Hematopoietic multipotent progenitor cell treated with erythropoietin and hydrocortisone succinate and interleukin-3 and kit ligand, for 6 days (in vitro differentiated cells): ENCODE results near the gene KLHL6.

Experiments
- DNase-seq: peaks from one replicate; pipeline ENCODE4 v3.0.0-alpha.2; 2015

KLHL6 gene

GRCh38 chr3:183563536-183563874 is 8.0 kb upstream of the KLHL6 start:
- no peak for DNase-seq

- DNase-seq = peak; percentile 73
Measured at GRCh38 chr3:183560607-183561006, 5.1 kb upstream of the KLHL6 start.

- no peak for DNase-seq
Measured at GRCh38 chr3:183558495-183558894, 3.0 kb upstream of the KLHL6 start.

GRCh38 chr3:183556722-183557121 is 1.2 kb upstream of the KLHL6 start:
- DNase-seq = no peak

- DNase-seq = peak; percentile 70
Measured at GRCh38 chr3:183554377-183554776, 1.1 kb downstream of the KLHL6 start.

GRCh38 chr3:183553334-183554026 is 2.0 kb downstream of the KLHL6 start:
- peak; percentile 70 for DNase-seq

GRCh38 chr3:183551930-183552329 is 3.6 kb downstream of the KLHL6 start:
- peak; percentile 64 for DNase-seq

GRCh38 chr3:183548262-183548769 is 7.2 kb downstream of the KLHL6 start:
- DNase-seq = no peak

- DNase-seq = no peak
Measured at GRCh38 chr3:183546625-183547024, 8.9 kb downstream of the KLHL6 start.

GRCh38 chr3:183545708-183546107 is 9.8 kb downstream of the KLHL6 start:
- no peak for DNase-seq

GRCh38 chr3:183542355-183542754 is 13.2 kb downstream of the KLHL6 start:
- no peak for DNase-seq

GRCh38 chr3:183541738-183542137 is 13.8 kb downstream of the KLHL6 start:
- peak; percentile 62 for DNase-seq

GRCh38 chr3:183541235-183541655 is 14.3 kb downstream of the KLHL6 start:
- no peak for DNase-seq

- no peak for DNase-seq
Measured at GRCh38 chr3:183540501-183541234, 14.8 kb downstream of the KLHL6 start.

- peak; percentile 63 for DNase-seq
Measured at GRCh38 chr3:183539811-183540210, 15.7 kb downstream of the KLHL6 start.

GRCh38 chr3:183538486-183538885 is 17.0 kb downstream of the KLHL6 start:
- DNase-seq = peak; percentile 50

GRCh38 chr3:183537295-183537730 is 18.2 kb downstream of the KLHL6 start:
- DNase-seq = peak; percentile 65

GRCh38 chr3:183536238-183536880 is 19.1 kb downstream of the KLHL6 start:
- DNase-seq = no peak

- no peak for DNase-seq
Measured at GRCh38 chr3:183534249-183534648, 21.3 kb downstream of the KLHL6 start.

GRCh38 chr3:183533412-183534132 is 21.9 kb downstream of the KLHL6 start:
- DNase-seq = no peak

GRCh38 chr3:183532620-183533411 is 22.7 kb downstream of the KLHL6 start:
- no peak for DNase-seq

- no peak for DNase-seq
Measured at GRCh38 chr3:183529717-183530116, 25.8 kb downstream of the KLHL6 start.
